ENCODE measurements around the gene HNRNPAB.
"Not testable (repeated sequence)": the region's sequence is repeated elsewhere in the genome, so short reads cannot be mapped to it uniquely, and the experiment has no call there.

HNRNPAB gene

GRCh38 chr5:178212241-178213002, 8.1 kb downstream of the HNRNPAB start:
- no peak for DNase-seq (ENCODE audit: low read depth in 2 of 2)

GRCh38 chr5:178213003-178213461, 8.7 kb downstream of the HNRNPAB start:
- no peak for DNase-seq (ENCODE audit: low read depth in 2 of 2)

GRCh38 chr5:178213748-178214151, 9.4 kb downstream of the HNRNPAB start:
- DNase-seq (ENCODE audit: low read depth in 2 of 2): no peak

GRCh38 chr5:178214160-178214803, 9.9 kb downstream of the HNRNPAB start:
- DNase-seq (ENCODE audit: low read depth in 2 of 2): no peak

GRCh38 chr5:178215280-178216002, 11.1 kb downstream of the HNRNPAB start:
- DNase-seq (ENCODE audit: low read depth in 2 of 2): no peak

GRCh38 chr5:178216088-178216534, 11.8 kb downstream of the HNRNPAB start:
- no peak for DNase-seq (ENCODE audit: low read depth in 2 of 2)

- DNase-seq (ENCODE audit: low read depth in 2 of 2): no peak
Observed at GRCh38 chr5:178216779-178217178, 12.4 kb downstream of the HNRNPAB start.

- no peak for DNase-seq (ENCODE audit: low read depth in 2 of 2)
Observed at GRCh38 chr5:178218237-178218776, 14.0 kb downstream of the HNRNPAB start.

- DNase-seq (ENCODE audit: low read depth in 2 of 2): no peak
Observed at GRCh38 chr5:178218827-178219226, 14.5 kb downstream of the HNRNPAB start.

- DNase-seq (ENCODE audit: low read depth in 2 of 2): no peak
Observed at GRCh38 chr5:178221282-178221681, 16.9 kb downstream of the HNRNPAB start.

- DNase-seq (ENCODE audit: low read depth in 2 of 2): no peak
Observed at GRCh38 chr5:178221853-178222252, 17.5 kb downstream of the HNRNPAB start.

- no peak for DNase-seq (ENCODE audit: low read depth in 2 of 2)
Observed at GRCh38 chr5:178222292-178222691, 18.0 kb downstream of the HNRNPAB start.

- no peak for DNase-seq (ENCODE audit: low read depth in 2 of 2)
Observed at GRCh38 chr5:178223196-178223773, 19.0 kb downstream of the HNRNPAB start.

GRCh38 chr5:178223828-178224335, 19.5 kb downstream of the HNRNPAB start:
- DNase-seq (ENCODE audit: low read depth in 2 of 2): no peak

- no peak for DNase-seq (ENCODE audit: low read depth in 2 of 2)
Observed at GRCh38 chr5:178224403-178224802, 20.1 kb downstream of the HNRNPAB start.

- DNase-seq (ENCODE audit: low read depth in 2 of 2): no peak
Observed at GRCh38 chr5:178225174-178225573, 20.8 kb downstream of the HNRNPAB start.

- DNase-seq (ENCODE audit: low read depth in 2 of 2): no peak
Observed at GRCh38 chr5:178227138-178227659, 22.9 kb downstream of the HNRNPAB start.

GRCh38 chr5:178227929-178228328, 23.6 kb downstream of the HNRNPAB start:
- no peak for DNase-seq (ENCODE audit: low read depth in 2 of 2)

- no peak for DNase-seq (ENCODE audit: low read depth in 2 of 2)
Observed at GRCh38 chr5:178228609-178229008, 24.3 kb downstream of the HNRNPAB start.

GRCh38 chr5:178229111-178229510, 24.8 kb downstream of the HNRNPAB start:
- DNase-seq (ENCODE audit: low read depth in 2 of 2): not testable (repeated sequence)

GRCh38 chr5:178229861-178230260, 25.5 kb downstream of the HNRNPAB start:
- no peak for DNase-seq (ENCODE audit: low read depth in 2 of 2)
